OCI-LY1 (cell line): ENCODE measurements around the gene ZMYND19.

ENCODE experiments used
- EZH2 ChIP-seq: fragments of 200-600 bp; sonication (generic), shearing (Covaris generic); IDR thresholded peaks from 2 replicates; pipeline ENCODE4 v1.8.0; 2017; ENCODE audit warnings: borderline replicate concordance, mixed run types, mild to moderate bottlenecking, antibody characterized with exemption, low read length, moderate library complexity, mixed read lengths
- TF ChIP-seq, protein P1 (sequence below): fragments of 200-600 bp; sonication (generic), shearing (Covaris generic); IDR thresholded peaks from 2 replicates; pipeline ENCODE4 v1.5.1; 2017; ENCODE audit warnings: mild to moderate bottlenecking, antibody characterized with exemption, low read length, moderate library complexity, mixed read lengths

DNA sequence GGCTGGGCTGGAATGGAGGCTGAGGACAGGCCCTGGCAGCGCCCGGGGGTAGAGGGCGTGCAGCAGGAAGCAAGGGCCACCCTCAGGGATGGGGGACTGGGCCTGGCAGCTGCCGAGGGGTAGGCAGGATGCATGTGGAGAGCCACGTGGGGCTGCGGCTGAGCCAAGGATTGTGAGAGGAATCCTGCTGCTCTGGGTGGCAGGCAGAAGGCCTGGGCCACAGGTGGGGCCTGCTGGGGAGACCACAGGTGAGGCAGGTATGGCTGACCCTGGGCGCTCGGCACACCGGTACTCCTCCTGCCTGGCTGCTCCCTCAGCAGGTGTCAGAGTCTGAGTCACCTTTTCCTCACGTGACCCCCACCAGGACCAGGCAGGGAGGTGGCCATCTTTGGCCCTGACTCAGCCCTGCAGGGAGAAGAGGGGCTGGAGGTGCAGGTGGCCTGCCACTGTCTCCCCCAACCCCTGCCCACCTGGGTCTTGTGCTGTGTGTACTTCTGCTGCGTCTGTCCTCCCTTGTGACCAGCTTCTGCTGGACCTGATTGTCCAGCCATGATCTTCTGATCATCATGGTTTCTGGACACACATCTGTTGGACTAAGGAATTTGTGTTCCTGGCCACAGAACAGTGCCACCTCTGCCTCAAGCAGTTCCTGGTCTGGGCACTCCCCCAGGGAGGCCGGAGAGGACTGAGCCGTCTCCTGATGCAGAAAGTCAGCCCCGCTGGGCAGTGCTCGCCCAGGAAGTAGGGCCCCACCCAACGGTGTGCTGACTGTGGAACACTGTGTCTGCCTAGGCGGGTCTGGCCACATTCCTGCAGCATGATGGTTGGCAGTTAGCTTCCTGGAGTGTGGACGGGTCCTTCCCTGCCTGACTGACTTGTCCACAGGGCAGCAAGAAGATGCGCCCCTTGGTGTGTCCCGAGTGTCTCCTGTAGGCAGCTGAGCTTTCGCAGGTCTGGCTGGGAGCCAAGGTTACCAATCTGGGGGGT is 21.6 kb upstream of the ZMYND19 start:
- TF ChIP-seq, protein P1, sequence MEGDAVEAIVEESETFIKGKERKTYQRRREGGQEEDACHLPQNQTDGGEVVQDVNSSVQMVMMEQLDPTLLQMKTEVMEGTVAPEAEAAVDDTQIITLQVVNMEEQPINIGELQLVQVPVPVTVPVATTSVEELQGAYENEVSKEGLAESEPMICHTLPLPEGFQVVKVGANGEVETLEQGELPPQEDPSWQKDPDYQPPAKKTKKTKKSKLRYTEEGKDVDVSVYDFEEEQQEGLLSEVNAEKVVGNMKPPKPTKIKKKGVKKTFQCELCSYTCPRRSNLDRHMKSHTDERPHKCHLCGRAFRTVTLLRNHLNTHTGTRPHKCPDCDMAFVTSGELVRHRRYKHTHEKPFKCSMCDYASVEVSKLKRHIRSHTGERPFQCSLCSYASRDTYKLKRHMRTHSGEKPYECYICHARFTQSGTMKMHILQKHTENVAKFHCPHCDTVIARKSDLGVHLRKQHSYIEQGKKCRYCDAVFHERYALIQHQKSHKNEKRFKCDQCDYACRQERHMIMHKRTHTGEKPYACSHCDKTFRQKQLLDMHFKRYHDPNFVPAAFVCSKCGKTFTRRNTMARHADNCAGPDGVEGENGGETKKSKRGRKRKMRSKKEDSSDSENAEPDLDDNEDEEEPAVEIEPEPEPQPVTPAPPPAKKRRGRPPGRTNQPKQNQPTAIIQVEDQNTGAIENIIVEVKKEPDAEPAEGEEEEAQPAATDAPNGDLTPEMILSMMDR, result no peak
- TF ChIP-seq EZH2, result no peak
